ENCODE results near the gene DAB2IP.

DAB2IP gene

DNA sequence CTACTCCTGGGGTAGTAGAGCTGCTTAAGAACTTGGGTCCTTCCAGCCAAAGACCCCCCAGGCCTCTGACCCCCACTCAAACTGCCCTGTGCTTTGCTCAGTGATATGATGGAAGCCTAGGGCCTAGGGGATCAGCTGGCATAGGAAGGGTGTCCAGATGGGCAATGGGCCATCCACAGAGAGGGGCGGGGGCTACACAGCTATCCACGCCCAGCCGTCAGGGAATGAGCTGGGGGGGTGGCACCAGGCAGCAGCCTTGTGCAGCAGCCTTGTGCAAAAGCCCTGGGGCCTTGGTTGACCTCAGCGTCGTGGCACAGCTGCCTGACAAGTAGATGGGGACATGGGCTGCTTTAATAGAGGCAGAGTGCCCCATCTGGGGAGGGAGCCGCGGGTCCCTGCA is 43.2 kb downstream of the DAB2IP start:
- no peak for DNase-seq (ENCODE audit: low read depth)
- TF ChIP-seq, protein P1, sequence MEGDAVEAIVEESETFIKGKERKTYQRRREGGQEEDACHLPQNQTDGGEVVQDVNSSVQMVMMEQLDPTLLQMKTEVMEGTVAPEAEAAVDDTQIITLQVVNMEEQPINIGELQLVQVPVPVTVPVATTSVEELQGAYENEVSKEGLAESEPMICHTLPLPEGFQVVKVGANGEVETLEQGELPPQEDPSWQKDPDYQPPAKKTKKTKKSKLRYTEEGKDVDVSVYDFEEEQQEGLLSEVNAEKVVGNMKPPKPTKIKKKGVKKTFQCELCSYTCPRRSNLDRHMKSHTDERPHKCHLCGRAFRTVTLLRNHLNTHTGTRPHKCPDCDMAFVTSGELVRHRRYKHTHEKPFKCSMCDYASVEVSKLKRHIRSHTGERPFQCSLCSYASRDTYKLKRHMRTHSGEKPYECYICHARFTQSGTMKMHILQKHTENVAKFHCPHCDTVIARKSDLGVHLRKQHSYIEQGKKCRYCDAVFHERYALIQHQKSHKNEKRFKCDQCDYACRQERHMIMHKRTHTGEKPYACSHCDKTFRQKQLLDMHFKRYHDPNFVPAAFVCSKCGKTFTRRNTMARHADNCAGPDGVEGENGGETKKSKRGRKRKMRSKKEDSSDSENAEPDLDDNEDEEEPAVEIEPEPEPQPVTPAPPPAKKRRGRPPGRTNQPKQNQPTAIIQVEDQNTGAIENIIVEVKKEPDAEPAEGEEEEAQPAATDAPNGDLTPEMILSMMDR (conservative IDR thresholded peaks at IDR 0.05; ENCODE audit: low read length), result no peak
- H3K4me3 ChIP-seq (ENCODE audit: low read length), result no peak overlapping the region

DNA sequence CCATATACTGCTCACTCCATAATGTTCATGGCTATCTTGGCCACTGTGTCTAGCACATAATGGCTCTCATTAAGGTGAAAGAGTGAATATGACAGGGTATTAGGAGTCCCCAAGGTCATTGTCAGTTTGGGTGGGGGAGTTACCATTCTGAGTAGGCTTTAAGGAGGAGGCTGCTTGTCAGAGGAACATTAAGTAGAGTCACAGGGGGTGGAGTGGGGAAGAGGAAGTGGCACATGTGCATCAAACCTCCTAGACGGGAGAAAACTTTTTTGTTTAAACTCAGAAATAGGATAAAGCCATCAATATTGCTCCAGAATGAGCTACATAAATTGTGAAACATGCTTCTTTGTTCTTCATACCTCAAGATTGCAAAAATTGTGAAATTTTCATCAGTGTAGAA is 45.5 kb downstream of the DAB2IP start:
- no peak overlapping the region for H3K4me3 ChIP-seq (ENCODE audit: low read length)
- DNase-seq (ENCODE audit: low read depth), result no peak
- TF ChIP-seq, protein P1 (conservative IDR thresholded peaks at IDR 0.05; ENCODE audit: low read length), result no peak

DNA sequence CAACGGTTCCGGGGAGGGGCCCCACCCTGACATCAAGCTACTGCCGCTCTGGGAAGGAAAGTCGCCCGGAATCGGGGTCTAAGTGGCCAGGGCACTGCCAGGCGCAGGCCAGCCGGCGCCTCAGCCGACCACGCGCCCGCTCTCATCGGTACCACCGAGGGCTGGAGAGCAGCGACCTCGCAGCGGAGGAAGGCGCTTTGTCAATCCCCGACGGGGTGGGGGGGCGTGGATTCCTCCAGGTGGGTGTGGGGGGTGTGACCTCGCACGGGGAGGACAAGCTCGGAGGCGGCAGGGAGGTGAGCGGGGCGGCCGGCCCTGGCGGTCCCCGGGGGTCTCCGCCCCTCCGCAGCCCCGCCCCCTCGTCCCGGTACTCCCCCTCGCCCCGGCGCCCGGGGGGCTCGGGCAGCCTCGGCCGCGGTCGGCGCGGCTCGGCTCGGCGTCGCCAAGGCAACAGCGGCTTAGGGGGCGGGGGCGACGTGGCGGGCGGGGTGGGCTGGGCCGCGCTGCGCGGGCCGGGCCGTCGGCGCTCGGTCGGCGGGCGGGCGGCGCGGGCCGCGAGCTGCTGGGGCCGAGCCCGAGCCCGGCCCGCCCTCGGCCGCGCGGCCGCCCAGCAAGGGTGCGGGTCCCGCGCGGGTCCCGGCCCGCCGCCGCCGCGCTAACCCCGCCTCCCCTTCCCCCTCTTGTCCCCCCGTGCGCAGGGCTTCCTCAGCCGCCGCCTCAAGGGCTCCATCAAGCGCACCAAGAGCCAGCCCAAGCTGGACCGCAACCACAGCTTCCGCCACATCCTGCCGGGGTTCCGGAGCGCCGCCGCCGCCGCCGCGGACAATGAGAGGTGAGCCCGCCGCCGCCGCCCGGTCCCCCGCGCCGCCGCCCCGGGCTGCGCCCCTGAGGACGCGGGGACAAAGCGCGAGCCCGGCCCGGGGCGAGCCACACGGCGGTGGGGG is 47.5 kb downstream of the DAB2IP start:
- H3K4me3 ChIP-seq (ENCODE audit: low read length), result peak overlapping the region; percentile 69
- DNase-seq (ENCODE audit: low read depth), result peak; percentile 59

DNA sequence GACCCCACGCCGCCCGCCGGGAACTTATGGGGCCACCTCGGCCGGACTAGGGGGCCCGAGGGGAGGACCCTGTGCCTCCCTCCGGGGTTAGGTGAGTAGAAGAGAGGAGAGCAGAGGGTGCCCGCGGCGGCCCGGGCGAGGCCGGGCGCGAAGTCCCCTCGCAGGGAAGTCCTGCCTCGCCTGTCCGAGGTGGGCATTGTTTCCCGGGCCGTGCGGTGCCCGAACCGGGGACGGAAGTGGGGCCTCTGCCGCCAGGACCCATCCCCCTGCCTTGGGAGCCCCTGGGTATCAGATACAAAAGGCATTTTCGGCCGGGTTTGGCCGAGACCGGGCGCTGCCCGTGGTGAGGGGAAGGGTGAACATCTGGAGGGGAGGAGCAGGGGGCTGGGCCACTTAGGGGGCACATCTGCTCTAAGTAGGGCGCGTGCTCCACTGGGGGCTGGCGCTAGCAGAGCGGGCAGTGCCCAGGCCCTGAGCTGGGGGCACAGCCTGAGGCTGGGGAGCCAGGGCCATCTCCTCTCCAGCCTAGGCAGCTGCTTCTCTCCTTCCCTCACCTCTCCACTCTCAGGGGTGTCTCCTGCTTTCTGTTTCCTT is 48.2 kb downstream of the DAB2IP start:
- peak overlapping the region; percentile 69 for H3K4me3 ChIP-seq (ENCODE audit: low read length)
- TF ChIP-seq, protein P1 (conservative IDR thresholded peaks at IDR 0.05; ENCODE audit: low read length), result no peak
- no peak for DNase-seq (ENCODE audit: low read depth)

More for the DNA sequence above, 47.5 kb downstream of the DAB2IP start:
- TF ChIP-seq, protein P1 (conservative IDR thresholded peaks at IDR 0.05; ENCODE audit: low read length), result no peak

DNA sequence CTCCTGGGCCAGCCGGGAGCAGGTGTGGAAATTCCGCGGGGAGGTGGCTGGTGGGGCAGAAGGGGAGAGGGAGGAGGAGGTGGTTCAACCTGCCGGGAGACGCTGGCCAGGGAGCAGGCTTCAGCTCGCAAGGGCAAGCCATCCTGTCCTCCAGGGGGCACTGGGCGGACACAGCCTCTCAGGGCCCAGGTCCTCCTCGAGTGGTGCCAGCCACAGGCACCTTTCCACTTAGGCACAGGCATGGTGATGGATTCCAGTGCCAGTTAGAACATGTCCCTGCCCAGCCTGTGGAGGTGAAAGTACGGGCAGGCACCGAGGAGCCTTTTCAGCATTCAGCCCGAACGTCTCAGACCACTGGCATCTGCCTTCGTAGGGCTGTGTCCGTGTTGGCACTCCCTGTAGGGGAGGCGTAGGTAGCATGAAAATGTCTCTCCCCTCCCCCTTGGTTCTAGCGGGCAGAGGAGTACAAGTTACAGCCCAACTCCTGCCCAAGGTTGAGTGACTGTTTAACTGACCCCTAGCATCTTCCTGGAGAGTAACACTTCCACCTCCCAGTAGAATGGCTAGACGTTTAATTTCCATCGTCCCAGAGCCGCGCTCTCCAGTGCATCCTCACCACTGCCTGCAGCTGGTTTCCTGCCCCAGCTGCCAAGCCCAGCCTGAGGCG is 48.9 kb downstream of the DAB2IP start:
- TF ChIP-seq, protein P1 (conservative IDR thresholded peaks at IDR 0.05; ENCODE audit: low read length), result peak; percentile 72
- peak overlapping the region; percentile 69 for H3K4me3 ChIP-seq (ENCODE audit: low read length)
- DNase-seq (ENCODE audit: low read depth), result peak; percentile 53

DNA sequence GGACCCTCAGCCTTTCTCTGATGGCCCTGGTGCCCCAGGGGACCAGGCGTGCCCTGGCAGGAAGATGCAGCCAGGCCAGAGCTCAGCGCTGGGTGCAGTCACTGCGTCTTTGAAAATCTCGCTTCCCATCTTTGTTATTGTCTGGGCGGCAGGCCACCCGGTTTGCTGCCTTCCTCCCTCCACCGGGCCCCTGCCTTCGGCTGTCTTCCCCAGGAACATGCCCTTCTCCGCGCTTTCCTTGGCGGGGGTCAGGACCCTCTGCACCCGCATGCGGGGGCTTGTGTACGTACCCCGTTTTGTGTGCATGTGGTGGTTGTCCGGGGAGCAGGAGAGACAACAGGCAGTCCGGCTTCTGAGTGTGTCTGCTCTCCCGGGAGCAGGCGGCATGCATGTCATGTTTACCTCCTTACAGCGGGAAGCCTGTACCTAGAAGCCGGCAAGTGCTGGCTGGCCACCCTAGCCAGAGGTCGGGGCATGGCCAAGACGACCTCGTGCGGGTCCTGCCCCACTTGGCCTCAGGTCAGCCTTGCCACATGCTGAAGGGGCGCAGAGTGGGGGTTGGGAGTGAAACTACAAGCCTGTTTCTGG is 49.5 kb downstream of the DAB2IP start:
- peak overlapping the region; percentile 69 for H3K4me3 ChIP-seq (ENCODE audit: low read length)
- TF ChIP-seq, protein P1 (conservative IDR thresholded peaks at IDR 0.05; ENCODE audit: low read length), result no peak
- DNase-seq (ENCODE audit: low read depth), result no peak
